H7 (cell line): ENCODE data around the gene DUSP7. TPM values are rescaled to one million over a fixed set of nuclear protein-coding genes. Genes with fewer than 3 reads are reported as not detected.

Experiments
- DNase-seq: peaks from one replicate; pipeline ENCODE4 v3.0.0; 2012
- H3K27me3 ChIP-seq: 2 replicates; pipeline ENCODE4 v1.6.0; 2011; ENCODE audit warnings: mild to moderate bottlenecking, low read length; ENCODE audit not compliant: control insufficient read depth, insufficient read depth
- H3K36me3 ChIP-seq: replicated peaks from 2 replicates; pipeline ENCODE4 v1.5.1; 2011; ENCODE audit warnings: low read length; ENCODE audit not compliant: control insufficient read depth, insufficient read depth
- H3K4me3 ChIP-seq: 2 replicates; pipeline ENCODE4 v1.5.1; 2011; ENCODE audit warnings: low read depth, mild to moderate bottlenecking, control low read depth, low read length, moderate library complexity; ENCODE audit not compliant: insufficient read depth
- total RNA-seq: library from RNA; depleted of rRNA; stranded (reverse); fragments of >200 nt; shearing (Covaris generic); gene quantifications from 2 replicates; pipeline ENCODE4 v1.2.3, GENCODE V29; 2014

Gene DUSP7
- total RNA-seq, 1 experiment from 2014 or later = 19.5 TPM

GRCh38 chr3:52065264-52065756 lies 8.9 kb upstream of the DUSP7 start:
- no peaks in the 10 kb centered on the region for H3K36me3 ChIP-seq
- DNase-seq = no peak
- no peak overlapping the region for H3K4me3 ChIP-seq
- H3K27me3 ChIP-seq = no peaks in the 10 kb centered on the region

DNA sequence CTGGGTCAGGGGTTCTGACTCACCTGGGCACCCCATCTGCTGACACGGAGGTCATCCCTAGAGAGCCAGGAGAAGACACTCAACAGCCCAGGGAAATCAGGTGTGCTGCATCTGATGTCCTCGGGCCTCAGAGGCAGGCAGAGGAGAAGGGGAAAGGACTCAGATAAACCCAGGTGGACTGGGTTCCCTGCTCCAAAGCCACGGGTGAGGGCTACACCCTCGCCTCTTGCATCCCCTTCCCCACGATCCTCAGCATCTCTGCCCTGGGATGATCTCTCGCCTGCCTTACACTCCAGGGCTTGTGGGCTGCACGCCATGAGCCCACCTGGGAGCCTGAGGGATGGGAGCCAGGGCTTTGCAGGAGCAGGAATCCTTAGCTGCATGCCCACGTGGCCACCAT lies 8.2 kb upstream of the DUSP7 start:
- Histone ChIP-seq H3K4me3 (no peak overlapping the region), H3K27me3 (no peaks in the 10 kb centered on the region), H3K36me3 (no peaks in the 10 kb centered on the region)
- no peak for DNase-seq

DNA sequence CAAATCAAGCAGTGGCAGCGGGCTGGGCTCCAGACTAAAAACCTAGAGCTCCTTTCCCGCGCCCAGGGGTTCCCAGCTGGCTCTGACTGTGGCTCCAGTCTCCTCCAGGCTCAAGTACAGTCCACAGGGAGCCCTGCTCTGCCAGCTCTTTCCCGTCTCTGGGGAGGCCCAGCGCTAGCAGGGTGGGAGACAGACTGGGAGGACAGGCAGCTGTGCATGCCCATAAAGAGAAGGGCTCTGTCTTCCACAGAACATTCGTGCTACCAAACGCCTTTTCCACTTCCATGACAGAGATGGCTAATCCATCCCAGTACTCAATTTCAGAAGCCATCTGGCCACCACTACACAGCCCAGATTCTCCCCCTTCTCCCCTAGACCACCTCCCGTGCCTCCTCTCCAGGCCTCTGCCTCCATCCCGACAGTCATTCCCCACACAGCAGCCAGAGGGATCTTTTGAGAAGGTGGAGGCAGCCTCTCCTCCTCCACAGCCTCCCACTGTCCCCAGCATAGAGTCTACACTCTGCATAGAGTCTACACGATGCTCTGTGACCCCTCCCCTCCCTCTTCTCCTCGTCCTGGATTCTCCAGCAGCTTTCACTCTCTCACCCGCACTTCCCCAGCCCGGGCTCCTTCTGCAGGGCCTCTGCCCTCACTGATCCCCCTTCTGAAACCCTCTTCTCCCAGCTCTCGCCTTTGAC lies 6.8 kb upstream of the DUSP7 start:
- Histone ChIP-seq H3K27me3 (peaks cover 3% of the 10 kb centered on the region), H3K36me3 (no peaks in the 10 kb centered on the region), H3K4me3 (no peak overlapping the region)
- no peak for DNase-seq

DNA sequence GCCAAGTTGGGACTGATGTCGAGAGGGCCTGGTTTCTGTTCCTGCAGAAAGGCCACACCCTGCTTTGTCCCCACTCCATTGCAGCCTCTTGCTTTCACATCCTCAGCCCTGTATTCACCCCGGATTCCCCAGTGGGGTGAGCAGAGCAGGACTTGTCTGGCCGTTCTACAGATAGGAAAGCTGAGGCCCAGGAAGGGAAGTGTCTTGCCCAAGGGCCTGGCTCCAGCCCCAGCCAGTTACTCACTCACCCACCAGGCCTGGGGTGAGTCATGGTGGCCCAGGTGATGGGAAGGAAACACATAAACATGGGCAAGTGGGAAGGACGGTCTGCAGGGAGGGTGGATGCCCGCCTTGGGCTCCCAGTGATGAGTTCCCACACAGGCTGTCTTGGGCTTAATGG lies 6.1 kb upstream of the DUSP7 start:
- H3K27me3 ChIP-seq = peaks cover 7% of the 10 kb centered on the region
- H3K36me3 ChIP-seq = no peaks in the 10 kb centered on the region
- no peak overlapping the region for H3K4me3 ChIP-seq
- DNase-seq = no peak

DNA sequence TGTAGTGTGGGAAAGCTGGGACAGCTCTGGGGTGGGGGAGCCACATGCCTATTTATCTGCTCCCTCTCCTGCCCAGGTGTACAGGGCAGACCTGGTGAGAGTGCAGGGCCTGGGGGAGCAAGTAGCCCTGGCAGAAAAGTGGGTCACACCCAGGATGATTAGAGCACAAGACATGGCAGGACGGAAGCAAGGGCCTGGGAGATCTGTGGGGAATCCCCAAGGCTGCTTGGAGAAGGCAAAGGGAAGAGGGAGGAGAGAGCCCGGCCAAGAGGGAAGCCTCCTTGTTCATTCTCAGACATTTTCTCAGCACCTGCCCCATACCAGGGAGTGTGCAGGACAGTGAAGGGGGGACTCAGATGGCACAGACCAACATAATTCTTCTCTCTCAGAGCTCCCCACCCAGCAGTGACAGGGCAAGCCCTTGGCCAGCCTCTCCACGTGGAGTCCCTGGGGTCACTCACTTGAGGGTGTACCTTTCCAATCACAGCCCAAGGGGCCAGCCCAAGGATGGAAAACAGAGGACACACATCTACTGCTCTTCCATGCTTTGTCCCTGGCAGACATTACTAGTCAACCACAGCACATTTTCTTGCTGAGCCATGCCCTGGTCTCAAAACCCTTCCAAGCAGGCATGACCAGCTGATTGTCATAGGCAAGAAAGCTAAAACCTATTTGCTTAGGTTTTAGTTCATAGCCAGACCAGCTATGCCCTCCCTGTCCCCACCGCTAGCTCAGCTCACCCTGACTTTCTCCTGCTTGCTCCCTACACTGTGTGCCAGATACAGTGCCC lies 4.9 kb upstream of the DUSP7 start:
- no peak for DNase-seq

GRCh38 chr3:52059781-52060180 lies 3.4 kb upstream of the DUSP7 start:
- Histone ChIP-seq H3K36me3 (no peaks in the 10 kb centered on the region), H3K4me3 (no peak overlapping the region), H3K27me3 (peaks cover 11% of the 10 kb centered on the region)
- DNase-seq = no peak

More for the DNA sequence above, 4.9 kb upstream of the DUSP7 start:
- no peak overlapping the region for H3K4me3 ChIP-seq
- no peaks in the 10 kb centered on the region for H3K36me3 ChIP-seq
- peaks cover 7% of the 10 kb centered on the region for H3K27me3 ChIP-seq

GRCh38 chr3:52057812-52058495 lies 1.6 kb upstream of the DUSP7 start:
- H3K27me3 ChIP-seq = peaks cover 11% of the 10 kb centered on the region
- no peak for DNase-seq
- H3K4me3 ChIP-seq = peak overlapping the region; percentile 31
- H3K36me3 ChIP-seq = peaks cover 4% of the 10 kb centered on the region

GRCh38 chr3:52056968-52057811 lies 819 bp upstream of the DUSP7 start:
- Histone ChIP-seq H3K4me3 (peak overlapping the region; percentile 67), H3K27me3 (peaks cover 11% of the 10 kb centered on the region), H3K36me3 (peaks cover 7% of the 10 kb centered on the region)
- peak; percentile 99 for DNase-seq

- H3K27me3 ChIP-seq = peaks cover 11% of the 10 kb centered on the region
- peaks cover 17% of the 10 kb centered on the region for H3K36me3 ChIP-seq
- peak; percentile 88 for DNase-seq
- peak overlapping the region; percentile 76 for H3K4me3 ChIP-seq
Measured at GRCh38 chr3:52055537-52056351, 627 bp downstream of the DUSP7 start.

DNA sequence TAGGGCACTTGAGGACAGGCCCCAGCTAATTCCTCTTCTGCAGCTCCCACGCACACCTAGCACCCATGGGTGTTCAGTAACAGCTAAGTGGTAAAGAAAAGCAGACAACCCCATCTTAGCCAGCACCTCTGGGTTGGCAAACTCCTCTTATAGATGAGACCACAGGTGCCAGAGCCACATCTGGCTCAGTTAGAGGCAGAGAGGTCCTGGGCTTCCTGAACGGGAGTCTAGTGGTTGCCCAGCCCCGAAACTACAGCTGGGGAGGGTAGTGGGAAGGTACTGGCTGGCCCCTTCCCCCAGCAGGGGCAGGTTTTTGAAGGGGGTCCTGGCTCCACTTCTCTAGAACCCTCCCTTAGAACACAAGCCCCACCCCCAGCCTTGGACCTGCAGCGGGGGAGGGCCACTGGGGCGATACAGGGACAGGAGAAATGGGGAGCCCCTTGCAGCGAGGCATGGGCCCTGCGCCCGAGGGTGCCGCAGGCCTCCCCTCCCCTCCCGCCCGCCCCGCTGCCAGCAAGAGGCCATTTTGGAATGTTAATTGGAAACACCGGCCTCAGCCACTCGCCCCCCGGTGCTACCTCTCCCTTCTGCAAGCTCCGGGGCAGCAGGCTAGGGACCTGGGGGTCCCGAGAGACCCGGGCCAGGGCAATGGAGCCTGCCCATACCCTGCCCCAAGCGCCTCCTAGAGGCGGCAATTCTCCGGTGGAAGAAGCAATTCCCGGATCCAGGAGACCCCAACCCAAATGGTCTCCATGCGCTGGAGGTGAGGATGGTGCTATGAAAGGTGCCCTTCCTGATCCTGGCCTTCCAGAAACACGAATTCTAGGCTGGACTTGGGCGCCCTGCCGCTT lies 1.5 kb downstream of the DUSP7 start:
- H3K36me3 ChIP-seq = peaks cover 18% of the 10 kb centered on the region
- H3K27me3 ChIP-seq = peaks cover 11% of the 10 kb centered on the region
- peak; percentile 85 for DNase-seq
- H3K4me3 ChIP-seq = peak overlapping the region; percentile 76

DNA sequence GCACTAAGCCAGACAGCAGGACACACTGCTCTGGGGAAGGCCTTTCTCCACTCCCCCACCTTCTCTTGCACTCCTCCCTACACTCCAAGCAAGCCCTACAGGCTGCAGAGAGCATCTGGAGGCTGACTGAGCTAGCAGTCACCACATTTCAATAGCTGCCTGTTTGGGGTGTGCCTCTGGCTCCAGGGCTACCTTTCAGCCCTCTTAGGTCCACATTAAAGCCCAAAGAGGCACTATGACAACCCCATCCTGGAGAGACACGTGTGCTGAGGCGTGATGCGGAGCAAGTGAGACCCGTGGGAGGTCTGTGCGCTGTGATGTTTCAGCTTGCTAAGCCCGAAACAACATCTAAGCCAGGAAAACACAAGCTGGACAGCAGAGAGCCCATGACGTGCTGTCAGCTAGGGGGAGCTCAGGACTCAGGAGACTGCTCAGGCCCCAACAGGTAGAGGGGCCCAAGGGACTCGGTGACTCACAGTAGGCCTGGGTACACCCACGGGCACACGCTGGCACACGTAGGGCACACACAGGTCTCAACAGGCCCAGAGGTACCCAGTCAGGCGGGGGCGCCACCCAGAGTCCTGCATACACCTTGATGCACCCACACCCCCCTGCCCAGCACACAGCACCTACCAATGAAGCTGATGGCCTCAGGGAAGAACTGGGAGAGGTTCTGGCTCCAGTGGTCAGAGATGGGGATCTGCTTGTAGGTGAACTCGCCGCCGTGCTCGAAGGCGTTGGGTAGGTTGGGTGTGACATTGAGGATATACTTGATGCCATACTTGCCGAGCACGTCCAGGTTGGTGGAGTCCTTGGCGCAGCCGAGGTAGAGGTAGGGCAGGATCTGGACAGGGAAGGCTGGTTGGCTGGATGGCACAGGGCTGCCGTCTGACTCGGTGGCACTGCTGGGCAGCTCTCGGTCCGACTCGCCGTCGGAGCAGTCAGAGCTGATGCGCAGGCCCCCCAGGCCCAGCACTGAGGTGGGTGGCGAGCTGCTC lies 2.8 kb downstream of the DUSP7 start:
- Histone ChIP-seq H3K36me3 (peaks cover 20% of the 10 kb centered on the region), H3K4me3 (no peak overlapping the region), H3K27me3 (peaks cover 9% of the 10 kb centered on the region)
- no peak for DNase-seq

- peak; percentile 92 for DNase-seq
- H3K27me3 ChIP-seq = peaks cover 5% of the 10 kb centered on the region
- no peak overlapping the region for H3K4me3 ChIP-seq
- H3K36me3 ChIP-seq = peaks cover 20% of the 10 kb centered on the region
Measured at GRCh38 chr3:52052831-52053306, 3.5 kb downstream of the DUSP7 start.
